ENCODE measurements around the gene RIPOR2.
"Not testable (repeated sequence)": the region's sequence is repeated elsewhere in the genome, so short reads cannot be mapped to it uniquely, and the experiment has no call there.

The RIPOR2 gene

GRCh38 chr6:24925661-24926060, 10.1 kb downstream of the RIPOR2 start:
- DNase-seq, result no peak

- no peak for DNase-seq
Observed at GRCh38 chr6:24924580-24925356, 11.0 kb downstream of the RIPOR2 start.

DNA sequence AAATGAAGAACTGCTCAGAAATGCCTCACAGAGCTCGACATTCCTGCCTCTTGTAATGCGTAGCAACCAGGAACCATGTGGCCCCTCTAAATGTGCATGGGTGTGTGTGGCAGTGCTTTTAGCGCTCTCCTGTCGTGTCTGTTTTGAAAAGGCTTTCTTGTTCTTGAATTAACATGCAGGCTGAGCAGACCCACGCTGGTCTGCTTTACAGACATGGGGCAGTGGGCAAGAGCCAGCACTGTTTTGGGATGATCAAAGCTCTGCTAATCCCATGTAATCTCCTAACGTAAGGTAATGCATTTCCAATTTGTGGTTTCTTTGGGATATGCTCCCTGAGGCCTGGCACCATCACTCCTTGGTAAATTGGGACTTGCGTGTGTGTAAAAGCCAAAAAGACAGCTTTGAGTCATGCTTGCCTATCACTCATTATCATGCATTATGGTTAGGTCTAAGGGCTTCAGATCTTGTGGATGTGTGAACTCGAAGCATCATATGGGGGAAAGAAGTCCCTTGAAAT, 11.8 kb downstream of the RIPOR2 start:
- DNase-seq, result no peak

DNA sequence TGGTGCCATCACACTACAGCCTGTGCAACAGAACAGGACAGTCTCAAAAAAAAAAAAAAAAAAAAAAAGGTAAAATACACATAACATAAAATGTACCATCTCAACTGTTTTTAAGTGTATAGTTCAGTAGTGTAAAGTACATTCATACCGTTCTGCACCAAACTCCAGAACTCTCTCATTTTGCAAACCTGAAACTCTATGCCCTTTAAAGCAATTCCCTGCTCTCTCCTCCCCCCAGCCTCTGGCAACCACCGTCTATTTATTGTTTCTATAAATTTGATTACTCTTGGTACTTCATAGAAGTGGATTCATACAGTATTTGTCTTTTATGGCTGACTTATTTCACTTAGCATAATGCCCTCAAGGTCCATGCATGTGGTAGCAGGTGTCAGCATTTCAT, 12.9 kb downstream of the RIPOR2 start:
- DNase-seq, result no peak

- DNase-seq, result no peak
Observed at GRCh38 chr6:24922170-24922569, 13.6 kb downstream of the RIPOR2 start.

DNA sequence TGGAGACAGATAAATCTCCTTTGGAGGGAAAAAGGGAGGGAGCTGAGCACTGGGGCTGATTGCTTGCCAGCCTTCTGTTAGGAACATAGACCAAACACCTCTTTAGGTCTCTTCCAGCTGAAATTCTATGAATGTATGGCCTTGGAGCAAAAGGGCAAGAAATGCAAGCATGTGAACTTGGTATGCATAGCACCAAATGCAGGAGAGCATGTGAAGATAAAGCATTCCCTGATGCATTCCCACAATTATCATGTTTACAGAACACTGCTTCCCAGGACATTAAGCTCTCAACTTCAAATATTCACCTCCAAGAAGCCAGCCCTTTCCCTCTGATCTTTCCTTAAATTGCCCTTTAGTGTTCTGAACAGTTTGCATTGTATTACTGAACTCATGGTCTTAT, 15.6 kb downstream of the RIPOR2 start:
- DNase-seq, result no peak

- no peak for DNase-seq
Observed at GRCh38 chr6:24919056-24919892, 16.5 kb downstream of the RIPOR2 start.

- no peak for DNase-seq
Observed at GRCh38 chr6:24918641-24919055, 17.1 kb downstream of the RIPOR2 start.

GRCh38 chr6:24916496-24916895, 19.3 kb downstream of the RIPOR2 start:
- DNase-seq, result no peak

DNA sequence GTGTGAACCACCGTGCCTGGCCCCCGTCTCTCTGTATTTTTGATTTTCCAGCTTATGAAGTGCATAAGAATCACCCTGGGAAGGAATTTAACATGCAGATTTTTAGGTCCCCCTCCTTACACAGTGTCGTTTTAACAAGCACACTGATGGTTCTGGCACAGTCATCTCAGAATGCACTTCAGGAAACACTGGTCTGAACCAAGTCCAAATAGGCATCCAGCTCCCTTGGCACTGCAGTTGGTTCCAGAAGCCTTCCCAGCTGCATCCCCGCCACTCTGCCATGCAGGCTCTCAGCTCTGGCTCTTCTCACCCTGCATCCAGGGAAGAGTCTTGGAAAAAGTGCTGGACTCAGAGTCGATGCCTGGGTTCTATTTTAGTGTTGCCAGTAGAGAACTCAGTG, 20.1 kb downstream of the RIPOR2 start:
- no peak for DNase-seq

DNA sequence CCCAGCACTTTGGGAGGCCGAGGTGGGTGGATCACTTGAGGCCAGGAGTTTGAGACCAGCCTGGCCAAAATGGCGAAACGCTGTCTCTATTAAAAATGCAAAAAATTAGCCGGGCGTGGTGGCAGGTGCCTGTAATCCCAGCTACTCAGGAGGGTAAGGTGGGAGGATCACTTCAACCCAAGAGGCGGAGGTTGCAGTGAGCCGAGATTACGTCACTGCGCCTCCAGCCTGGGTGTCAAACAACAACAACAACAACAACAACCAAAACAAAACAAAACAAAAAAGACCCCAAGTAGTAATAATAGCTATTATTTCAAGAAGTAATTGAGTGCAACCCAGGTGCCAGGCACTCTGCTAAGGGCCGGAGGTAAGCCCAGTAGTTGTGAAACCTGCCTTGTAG, 21.7 kb downstream of the RIPOR2 start:
- DNase-seq, result not testable (repeated sequence)

DNA sequence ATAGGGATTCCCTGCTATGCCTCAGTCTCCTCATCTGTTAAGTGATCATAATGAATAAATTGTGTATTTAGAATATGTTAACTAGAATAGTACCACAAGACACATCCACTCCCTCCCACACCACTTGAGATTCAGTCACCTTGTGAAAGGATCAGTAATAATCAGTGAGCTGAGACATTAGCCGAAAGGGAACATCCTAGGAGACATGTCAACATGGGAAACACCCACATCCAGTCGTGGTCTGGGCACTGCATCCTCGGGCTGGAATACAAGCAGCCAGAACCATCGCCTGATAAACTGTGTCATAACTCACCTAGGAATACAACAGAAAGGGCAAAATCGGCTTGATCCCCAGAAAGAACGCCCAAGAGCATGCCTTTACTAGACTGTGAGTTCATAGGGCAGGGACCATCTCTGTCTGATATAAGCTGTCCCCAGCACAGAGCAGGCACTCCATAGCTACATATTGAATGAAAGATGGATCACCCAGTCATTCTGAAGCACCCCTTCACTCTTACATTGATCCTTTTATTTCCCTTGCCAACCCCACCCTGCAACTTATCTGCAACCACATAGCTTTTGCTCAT, 23.9 kb downstream of the RIPOR2 start:
- no peak for DNase-seq

DNA sequence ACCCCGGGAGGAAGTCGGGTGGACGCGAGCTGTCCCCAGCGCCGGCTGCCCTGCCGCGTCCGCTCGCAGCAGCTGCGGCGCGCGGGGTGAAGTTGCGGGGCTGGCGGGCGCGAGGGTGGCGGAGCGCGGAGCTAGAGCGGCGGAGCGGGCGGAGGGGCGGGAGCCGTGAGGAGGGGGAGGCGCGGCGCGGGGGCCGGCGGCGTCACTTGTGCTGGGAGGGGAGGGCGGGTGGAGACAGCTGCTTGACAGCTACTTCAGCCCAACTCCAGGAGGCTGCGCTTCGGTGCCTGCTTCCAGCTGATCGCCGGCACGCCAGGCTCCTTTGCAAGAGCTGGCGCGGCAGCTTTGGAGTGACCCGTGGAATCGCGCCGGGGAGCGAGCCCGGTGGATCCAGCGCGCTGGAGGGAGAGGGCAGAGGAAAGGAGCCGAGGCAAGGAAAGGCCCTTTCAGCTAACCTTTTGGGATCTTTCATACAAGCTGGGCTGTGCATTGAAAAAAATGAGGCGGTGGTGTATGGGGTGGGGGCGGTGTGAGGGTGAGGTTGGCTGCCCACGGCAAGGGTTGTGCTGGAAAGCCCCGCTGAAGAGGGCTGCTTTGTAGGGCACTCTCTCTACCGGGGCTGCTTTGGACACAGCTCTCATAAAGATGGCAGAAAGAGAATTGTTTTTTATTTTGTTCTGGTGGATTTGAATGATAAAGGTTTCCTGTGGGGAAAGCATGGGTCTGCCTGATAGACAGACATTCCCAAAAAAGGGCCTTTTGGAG, 24.6 kb downstream of the RIPOR2 start:
- DNase-seq, result no peak

DNA sequence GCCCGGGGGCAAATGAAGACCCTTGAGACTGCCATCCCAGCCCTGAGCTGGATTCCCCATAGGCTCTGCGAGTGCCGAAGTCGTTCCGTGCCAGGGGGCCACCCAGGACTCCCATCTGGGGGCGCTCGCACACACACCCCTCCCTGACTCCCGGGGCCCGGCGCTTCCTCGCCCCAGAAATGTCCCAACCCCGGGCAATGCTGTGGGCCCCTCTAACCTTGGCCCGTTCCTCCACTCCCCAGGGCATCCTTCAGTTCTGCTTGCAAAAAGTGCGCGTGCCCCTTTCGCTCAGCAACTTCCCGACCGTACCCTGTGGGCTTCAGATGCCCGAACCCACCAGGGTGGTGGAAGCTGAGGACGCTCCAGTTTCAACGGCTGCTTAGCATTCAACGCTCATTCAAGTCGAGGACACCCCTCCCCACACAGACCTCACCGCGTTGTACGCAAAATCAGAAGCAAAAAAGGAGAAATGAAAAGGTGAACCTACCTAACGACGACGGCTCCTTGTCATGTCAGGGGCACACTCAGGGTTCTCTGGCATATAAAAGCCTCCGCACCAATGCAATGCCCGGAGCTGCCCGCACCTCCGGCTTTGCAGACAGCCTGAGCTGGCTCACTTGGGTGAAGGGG, 25.3 kb downstream of the RIPOR2 start:
- DNase-seq, result peak; percentile 20

GRCh38 chr6:24909241-24910216, 26.2 kb downstream of the RIPOR2 start:
- DNase-seq, result no peak

- no peak for DNase-seq
Observed at GRCh38 chr6:24908650-24909035, 27.1 kb downstream of the RIPOR2 start.

DNA sequence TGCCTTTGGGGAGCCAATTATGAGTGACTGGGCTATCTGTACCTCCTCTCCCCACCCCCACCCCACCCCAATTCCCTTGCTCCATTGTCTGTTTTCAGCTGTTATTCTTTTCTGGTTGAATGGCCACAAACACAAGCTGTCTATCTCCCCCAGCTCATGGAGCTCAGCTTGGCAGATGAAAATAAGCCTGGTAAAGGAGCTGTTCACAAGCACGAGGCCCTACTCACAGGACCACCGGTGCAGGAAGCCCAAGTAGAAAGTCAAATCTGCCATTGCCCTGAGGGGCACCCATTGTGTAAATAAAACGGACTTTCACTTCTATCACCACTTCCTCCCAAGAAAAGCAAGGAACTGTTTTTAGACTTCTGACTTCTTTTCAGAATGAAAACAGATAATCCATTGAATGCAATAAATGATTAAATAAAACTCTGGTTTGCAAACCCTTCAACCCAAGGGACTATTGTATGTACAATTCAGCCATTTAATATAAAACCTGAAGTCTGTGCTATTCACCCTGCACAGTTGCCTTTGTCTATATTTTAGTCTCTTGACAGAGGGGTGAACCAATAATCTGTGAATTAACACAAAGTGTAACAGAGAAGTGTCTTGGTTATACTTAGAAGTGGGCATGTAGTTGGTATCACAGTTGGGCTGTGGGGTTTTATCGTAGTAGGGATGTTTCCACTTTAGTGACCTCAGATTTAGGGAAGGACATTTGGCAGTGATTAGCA, 27.7 kb downstream of the RIPOR2 start:
- no peak for DNase-seq

DNA sequence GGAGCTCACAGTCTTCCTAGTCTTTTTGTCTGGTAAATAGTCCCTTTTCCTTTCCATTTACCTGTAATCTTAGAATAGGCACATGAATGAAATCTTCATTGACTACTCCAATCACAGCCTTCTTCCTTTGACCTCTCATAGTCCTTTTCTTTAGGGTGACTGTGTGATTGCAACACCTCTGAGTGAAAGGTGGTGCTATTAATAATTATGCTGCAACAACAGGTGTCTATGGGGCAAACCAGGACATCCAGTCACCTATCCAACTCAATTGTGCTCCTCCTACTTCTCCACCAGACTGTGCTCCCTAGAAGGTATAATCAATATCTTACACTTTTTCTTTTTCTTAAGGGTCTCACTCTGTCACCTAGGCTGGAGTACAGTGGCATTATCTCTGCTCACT, 29.4 kb downstream of the RIPOR2 start:
- DNase-seq, result no peak

- DNase-seq, result no peak
Observed at GRCh38 chr6:24905483-24905882, 30.3 kb downstream of the RIPOR2 start.

DNA sequence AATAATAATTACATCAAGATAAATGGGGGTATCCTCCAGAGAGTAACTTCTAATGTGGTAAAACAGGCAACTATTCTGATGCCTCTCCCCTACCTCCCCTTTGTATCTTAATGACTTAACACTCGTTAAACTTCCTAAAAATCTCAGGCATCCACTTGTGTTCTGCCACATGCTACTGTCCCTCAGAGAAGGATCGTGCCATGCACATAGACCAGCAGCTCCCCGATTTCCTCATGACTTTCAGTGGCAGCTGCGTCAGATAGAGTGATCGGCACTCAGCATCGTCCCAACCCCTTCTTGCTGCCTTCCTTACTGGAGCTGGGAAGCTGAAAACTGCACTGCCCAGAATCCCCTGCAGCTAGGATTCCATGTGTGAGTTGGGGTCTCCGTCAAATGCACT, 32.1 kb downstream of the RIPOR2 start:
- no peak for DNase-seq

Data from effector CD8-positive, alpha-beta T cell (primary cell).